T-helper 9 cell (primary cell): ENCODE measurements around the gene TRNAU1AP.
A peak's percentile ranks its signal among the peaks of the same experiment; 100 is the strongest.
"Not testable (repeated sequence)": the region's sequence is repeated elsewhere in the genome, so short reads cannot be mapped to it uniquely, and the experiment has no call there.

Source experiments
- DNase-seq: peaks from one replicate; pipeline ENCODE4 v3.0.0-alpha.2; 2020
- total RNA-seq, 2 donors: gene quantifications; one replicate each; lab custom pipeline; 2026; lab: John Stamatoyannopoulos, UW

Gene TRNAU1AP
- 16.4 to 42.2 reads per million in 2 donors for total RNA-seq

DNA sequence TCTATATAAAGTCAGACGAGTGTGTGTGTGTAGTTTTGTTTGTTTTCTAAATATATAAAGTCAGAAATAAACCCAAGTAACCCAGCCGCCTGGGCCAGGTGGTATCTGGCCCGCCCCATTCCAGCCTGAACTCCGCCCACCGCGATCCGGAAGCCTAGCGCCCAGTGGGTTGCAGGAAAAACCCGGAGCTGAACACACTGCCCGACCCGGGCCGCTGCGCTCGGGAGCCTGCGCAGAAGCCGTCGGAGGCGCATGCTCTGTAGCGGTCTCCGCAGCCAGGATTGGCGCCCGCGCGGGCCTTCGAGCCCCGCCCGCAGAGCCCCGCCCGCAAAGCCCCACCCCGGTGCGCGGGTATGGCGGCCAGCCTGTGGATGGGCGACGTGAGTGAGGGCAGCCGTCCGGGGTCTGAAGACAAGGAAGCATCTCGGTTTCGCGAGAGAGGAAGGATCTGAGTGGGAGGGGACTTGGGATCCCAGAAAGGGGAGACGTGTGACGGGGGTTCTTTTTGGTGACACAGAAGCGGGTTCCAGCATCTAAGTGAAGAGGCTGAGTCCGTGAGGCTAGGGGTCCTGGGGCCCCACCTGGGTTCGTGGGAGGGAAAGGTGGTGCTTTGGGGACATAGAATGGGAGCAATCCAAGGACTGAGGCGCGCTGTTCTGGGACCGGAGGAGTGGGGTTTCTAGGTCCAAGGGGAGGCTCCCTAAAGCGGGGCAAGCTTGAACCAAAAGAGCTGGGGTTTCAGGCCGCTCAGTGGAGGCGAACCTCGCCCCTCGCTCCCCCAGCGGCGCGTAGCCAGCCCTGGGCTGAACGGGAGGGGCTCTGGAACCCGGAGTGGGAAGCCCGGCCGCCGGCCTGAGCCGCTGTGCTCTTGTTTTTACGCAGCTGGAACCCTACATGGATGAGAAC, at the start of gene TRNAU1AP:
TRNAU1AP (plus strand) TSS at position 328 of the 906 bp plus-strand sequence; CDS start at position 354, 26 bp downstream.
- DNase-seq = peak; percentile 95

DNA sequence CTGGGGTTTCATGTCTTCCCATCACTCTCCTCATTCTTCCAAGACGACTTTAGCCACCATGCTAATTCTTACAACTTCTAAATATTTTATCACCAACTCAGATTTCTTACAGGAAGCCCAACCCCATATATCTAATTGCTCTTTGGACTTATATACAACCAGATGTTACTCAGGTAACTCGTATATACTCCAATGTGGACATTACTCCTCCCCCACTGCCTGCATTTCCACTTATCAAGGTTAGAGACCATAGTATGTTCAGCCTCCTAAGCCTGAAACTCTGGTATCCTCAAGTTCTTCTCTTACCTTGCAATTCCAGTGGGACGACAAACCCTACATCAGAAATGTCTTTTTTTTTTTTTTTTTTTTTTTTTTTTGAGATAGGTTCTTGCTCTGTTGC, 49.8 kb upstream of the TRNAU1AP start:
- no peak for DNase-seq

DNA sequence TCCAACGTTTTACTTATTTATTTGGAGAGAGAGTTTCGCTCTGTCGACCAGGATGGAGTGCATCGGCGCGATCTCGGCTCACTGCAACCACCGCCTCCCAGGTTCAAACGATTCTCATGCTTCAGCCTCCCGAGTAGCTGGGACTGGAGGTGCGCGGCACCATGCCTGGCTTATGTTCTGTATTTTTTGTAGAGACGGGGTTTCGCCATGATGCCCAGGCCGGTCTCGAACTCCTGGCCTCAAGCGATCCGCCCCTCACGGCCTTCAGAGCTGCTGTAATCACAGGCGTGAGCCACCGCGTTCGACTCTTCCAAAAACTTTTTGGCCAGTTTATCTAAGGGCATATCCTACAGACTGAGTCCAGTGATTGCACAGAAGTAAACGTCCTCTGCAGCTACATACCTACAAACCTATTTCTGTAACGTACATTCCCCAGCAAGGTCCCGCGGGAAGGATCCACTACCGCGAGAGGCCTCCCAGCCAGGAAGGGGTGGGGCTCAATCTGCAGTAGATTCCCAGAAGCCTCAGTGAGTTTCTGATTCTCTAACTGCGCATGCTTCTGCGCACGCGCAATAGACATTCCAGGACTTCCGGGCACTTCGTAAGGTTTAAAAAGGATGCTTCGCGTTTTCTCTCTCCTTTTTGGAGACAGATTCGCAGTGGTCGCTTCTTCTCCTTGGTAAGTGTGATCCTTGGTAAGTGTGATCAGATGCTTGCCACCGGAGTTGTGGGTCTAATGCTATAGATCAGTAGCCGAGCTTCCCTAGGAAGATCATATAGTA, 47.3 kb upstream of the TRNAU1AP start, which contains the start of gene RCC1:
RCC1 (plus strand) TSS at position 638 of the 782 bp plus-strand sequence. CDS start 23,824 bp downstream, outside the sequence.
- DNase-seq = peak; percentile 87

- DNase-seq = no peak
These were observed 46.0 kb upstream of the TRNAU1AP start for GRCh38 chr1:28506907-28507246.

- DNase-seq = no peak
These were observed 45.6 kb upstream of the TRNAU1AP start for GRCh38 chr1:28507247-28507645.

DNA sequence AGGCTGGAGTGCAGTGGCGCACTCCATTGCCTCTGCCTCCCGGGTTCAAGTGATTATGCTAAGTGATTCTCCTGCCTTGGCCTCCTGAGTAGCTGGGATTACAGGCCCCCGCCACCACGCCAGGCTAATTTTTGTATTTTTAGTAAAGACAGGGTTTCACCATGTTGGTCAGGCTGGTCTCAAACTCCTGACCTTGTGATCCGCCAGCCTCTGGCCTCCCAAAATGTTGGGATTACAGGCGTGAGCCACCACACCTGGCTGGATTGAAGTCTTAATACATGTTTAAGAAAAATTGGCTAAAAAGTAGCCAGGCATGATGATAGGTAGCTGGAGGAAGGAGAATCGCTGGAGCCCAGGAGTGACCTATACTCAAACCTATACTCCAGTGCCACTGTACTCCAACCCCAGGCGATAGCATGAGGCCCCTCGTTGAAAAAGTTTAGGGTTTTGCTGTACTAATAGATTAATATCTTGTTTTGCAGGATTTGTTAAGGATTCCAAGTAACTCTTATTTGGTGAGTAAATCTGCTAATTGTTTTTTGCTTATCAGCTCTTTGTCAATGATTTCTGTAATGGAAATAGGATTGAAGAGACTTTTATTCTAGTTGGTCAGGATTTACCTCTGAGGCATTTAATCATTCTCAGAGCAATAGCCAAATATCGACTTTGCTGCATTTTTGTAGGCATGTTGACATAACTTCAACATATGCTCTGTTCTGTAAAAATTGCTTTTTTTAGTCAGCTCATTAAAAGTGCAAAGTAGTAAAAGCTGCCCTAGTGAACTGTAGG, 45.0 kb upstream of the TRNAU1AP start:
- DNase-seq = no peak

DNA sequence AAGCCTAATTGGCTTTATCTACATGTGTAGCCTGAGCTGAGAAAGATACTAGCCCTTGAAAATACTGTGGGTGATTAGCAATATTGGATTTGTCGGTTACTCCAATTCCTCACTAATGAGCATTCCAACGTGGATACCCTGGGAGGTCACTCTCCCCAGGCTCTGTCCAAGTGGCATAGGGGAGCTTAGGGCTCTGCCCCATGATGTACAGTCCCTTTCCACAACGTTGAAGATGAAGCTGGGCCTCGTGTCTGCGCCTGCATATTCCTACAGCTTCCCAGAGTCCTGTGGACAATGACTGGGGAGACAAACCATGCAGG, 44.5 kb upstream of the TRNAU1AP start:
- no peak for DNase-seq

DNA sequence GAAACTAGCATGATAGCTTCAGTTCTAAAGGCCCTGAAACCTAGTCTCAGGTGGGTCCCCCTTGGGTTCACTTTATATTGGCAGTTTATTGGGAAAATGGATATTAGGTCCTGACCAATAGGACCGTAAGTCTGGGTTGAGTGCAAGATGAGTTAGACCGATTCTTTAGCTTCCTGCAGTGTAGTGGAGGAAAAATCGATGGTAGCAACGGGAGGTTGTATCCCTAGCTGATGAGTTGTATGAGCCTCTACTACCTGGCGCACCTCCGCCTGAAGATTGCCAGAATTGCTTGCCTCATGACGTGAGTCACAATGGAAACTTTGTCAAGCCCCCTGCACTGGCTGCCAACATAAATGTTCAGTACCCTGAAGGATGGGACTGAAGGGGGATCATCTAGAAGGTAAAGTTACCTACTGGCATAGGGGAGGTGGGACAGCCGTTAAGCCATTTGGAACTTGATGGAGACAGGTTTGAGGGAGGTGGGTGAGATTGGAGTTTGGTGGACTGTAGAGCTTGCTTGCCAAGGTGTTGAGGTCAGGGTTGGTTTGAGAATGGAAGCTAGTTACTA, 43.1 kb upstream of the TRNAU1AP start:
- DNase-seq = no peak

DNA sequence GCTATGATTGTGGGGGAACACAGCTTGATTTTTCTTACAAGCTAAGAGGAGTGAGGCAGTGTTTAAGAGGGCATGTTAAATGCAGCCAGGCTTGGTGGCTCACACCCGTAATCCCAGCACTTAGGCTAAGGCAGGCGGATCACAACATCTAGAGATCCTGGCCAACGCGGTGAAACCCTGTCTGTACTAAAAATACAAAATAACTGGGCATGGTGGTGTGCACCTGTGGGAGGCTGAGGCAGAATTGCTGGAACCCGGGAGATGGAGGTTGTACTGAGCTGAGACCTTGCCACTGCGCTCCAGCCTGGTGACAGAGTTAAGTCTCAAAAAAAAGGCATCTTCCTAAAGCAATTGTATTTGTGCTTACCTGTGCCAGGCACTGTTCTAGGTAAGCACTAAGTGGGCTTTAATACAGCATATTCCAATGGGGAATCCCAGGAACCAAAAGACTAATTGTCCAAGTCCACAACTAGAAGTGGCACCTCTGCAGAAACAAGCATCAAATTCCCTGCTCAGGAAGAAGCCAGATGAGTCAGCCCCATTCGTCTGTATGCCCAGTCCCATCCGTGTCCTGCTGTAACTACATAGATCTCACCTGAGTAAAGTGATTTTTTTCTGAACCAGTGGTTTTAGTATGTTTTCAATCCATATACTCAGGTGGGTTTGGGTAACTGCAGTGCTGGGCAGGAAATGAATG, 42.5 kb upstream of the TRNAU1AP start:
- DNase-seq = no peak

GRCh38 chr1:28510970-28511440, 41.9 kb upstream of the TRNAU1AP start:
- DNase-seq = no peak

GRCh38 chr1:28512058-28512611, 40.8 kb upstream of the TRNAU1AP start:
- no peak for DNase-seq

GRCh38 chr1:28514445-28514933, 38.4 kb upstream of the TRNAU1AP start:
- DNase-seq = not testable (repeated sequence)

- DNase-seq = no peak
These were observed 36.3 kb upstream of the TRNAU1AP start for GRCh38 chr1:28516518-28516956.

- no peak for DNase-seq
These were observed 35.3 kb upstream of the TRNAU1AP start for GRCh38 chr1:28517649-28517999.

DNA sequence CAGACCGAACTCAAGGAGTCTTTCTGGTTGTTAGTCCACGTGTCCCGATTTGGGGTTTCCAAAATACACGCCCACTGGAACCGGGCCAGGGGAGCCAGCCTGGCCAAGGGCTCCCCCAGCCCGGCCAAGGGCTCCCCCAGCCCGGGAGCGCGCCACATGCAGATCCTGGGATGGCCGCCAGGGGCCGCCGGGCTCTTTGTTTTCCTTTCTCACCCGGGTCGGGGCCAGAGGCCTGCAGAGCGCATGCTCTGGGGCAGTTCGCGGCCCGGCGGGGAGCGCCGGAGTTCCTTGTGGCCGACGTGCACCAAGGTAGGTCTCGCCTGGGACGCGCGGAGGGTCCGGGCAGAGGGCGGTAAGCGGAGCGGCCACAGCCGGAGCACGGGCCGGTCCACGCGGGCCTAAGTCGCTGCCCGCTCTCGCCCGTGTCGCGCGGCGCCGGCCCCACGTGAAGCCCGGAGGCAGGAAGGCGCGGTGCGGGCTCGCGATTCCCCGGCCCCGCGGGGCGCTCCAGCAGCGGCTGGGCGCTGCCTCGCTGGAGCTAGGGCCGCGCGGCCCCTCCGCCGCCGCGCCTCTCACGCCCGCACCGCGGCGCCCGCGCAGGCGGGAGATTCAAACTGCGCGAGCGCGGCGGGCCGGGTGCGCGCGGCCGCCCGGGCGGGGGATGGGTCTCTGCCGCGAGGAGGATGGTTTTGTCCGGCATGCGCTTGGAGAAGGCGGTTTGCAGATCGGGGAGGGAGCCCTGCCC, 34.7 kb upstream of the TRNAU1AP start:
- DNase-seq = peak; percentile 84

- no peak for DNase-seq
These were observed 34.0 kb upstream of the TRNAU1AP start for GRCh38 chr1:28518745-28519341.

- no peak for DNase-seq
These were observed 32.7 kb upstream of the TRNAU1AP start for GRCh38 chr1:28519946-28520725.

DNA sequence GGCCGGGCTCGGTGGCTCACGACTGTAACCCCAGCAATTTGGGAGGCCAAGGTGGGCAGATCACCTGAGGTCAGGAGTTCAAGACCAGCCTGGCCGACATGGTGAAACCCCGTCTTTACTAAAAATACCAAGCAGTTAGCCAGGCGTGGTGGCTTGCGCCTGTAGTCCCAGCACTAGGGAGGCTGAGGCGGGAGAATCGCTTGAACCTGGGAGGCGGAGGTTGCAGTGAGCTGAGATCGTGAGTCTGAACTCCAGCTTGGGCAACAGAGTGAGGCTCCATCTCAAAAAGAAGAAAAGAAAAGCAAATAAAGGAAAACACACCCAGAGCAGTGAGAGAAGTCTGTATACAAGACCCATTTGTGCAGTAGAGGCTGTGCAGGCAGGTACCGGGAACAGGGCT, 32.1 kb upstream of the TRNAU1AP start:
- not testable (repeated sequence) for DNase-seq

- no peak for DNase-seq
These were observed 31.3 kb upstream of the TRNAU1AP start for GRCh38 chr1:28521502-28522164.
